DLD1 (cell line): ENCODE measurements around the gene IL27RA.

Experiments
- in situ Hi-C: cut with HindIII; loops from 2 replicates; pipeline ENCODE4 v1.10.0; 2017; ENCODE audit warnings: low sequenced_read_pairs

IL27RA gene

GRCh38 chr19:14031719-14032480 lies at the start of gene IL27RA:
Gene IL27RA, plus strand, starts transcription at chr19:14031762. Its CDS starts 111 bp downstream, at chr19:14031873.
- in situ Hi-C loops: no loop called here

GRCh38 chr19:13981988-13982501 lies 49.5 kb upstream of the IL27RA start:
- in situ Hi-C loops: no loop called here

- in situ Hi-C loops: no loop called here
These were observed 48.8 kb upstream of the IL27RA start for GRCh38 chr19:13982773-13983172.

GRCh38 chr19:13983213-13983889 lies 48.2 kb upstream of the IL27RA start:
- in situ Hi-C loops: no loop called here

- in situ Hi-C loops: no loop called here
These were observed 47.4 kb upstream of the IL27RA start for GRCh38 chr19:13984186-13984585.

GRCh38 chr19:13984875-13985741 lies 46.5 kb upstream of the IL27RA start:
- in situ Hi-C loops: no loop called here

GRCh38 chr19:13985771-13986347 lies 45.7 kb upstream of the IL27RA start:
- in situ Hi-C loops: no loop called here

- in situ Hi-C loops: no loop called here
These were observed 45.1 kb upstream of the IL27RA start for GRCh38 chr19:13986348-13986904.

- in situ Hi-C loops: no loop called here
These were observed 44.3 kb upstream of the IL27RA start for GRCh38 chr19:13987101-13987890.

GRCh38 chr19:13989487-13989886 lies 42.1 kb upstream of the IL27RA start:
- in situ Hi-C loops: no loop called here

- in situ Hi-C loops: no loop called here
These were observed 41.5 kb upstream of the IL27RA start for GRCh38 chr19:13990085-13990484.

- in situ Hi-C loops: no loop called here
These were observed 39.5 kb upstream of the IL27RA start for GRCh38 chr19:13992025-13992424.

- in situ Hi-C loops: no loop called here
These were observed 37.8 kb upstream of the IL27RA start for GRCh38 chr19:13993590-13994300.

GRCh38 chr19:13995017-13995728 lies 36.4 kb upstream of the IL27RA start:
- in situ Hi-C loops: no loop called here

- in situ Hi-C loops: no loop called here
These were observed 35.4 kb upstream of the IL27RA start for GRCh38 chr19:13995878-13996765.

GRCh38 chr19:13996928-13997630 lies 34.5 kb upstream of the IL27RA start:
- in situ Hi-C loops: no loop called here

GRCh38 chr19:13997631-13997962 lies 34.0 kb upstream of the IL27RA start:
- in situ Hi-C loops: no loop called here
